IMR-90 (cell line): ENCODE measurements around the gene ZNF133.

ENCODE experiments used
- CTCF ChIP-seq: conservative IDR thresholded peaks from 2 replicates; pipeline ENCODE4 v1.5.1; 2012; ENCODE audit warnings: mild to moderate bottlenecking, low read depth, low read length, improper control_type of control experiment
- MAZ ChIP-seq: IDR thresholded peaks from 2 replicates; pipeline ENCODE4 v1.6.1; 2012; ENCODE audit warnings: low read depth, mild to moderate bottlenecking, low read length, improper control_type of control experiment, moderate library complexity, borderline replicate concordance
- POLR2A ChIP-seq: IDR thresholded peaks from 2 replicates; pipeline ENCODE4 v1.6.1; 2012; ENCODE audit warnings: mild to moderate bottlenecking, low read depth, low read length
- RFX5 ChIP-seq: IDR thresholded peaks from 2 replicates; pipeline ENCODE4 v1.8.0; 2012; ENCODE audit warnings: low read depth, mild to moderate bottlenecking, low read length, moderate library complexity
- USF2 ChIP-seq: fragments of 150-350 bp; IDR thresholded peaks from 2 replicates; pipeline ENCODE4 v1.6.1; 2017; ENCODE audit warnings: mild to moderate bottlenecking, antibody characterized with exemption, low read length, low read depth

GRCh38 chr20:18250217-18250616, 38.1 kb upstream of the ZNF133 start:
- TF ChIP-seq RFX5 (no peak), CTCF (no peak), USF2 (no peak), POLR2A (no peak), MAZ (no peak)
